GM21390 (cell line): Measurements from ENCODE around the gene MBD6.
"Not testable (repeated sequence)": the region's sequence is repeated elsewhere in the genome, so short reads cannot be mapped to it uniquely, and the experiment has no call there.

Experiments used
- ATAC-seq: cut with Tn5 transposase; IDR thresholded peaks from one replicate; pipeline ENCODE4 v1.9.1; 2021; ENCODE audit not compliant: unreplicated experiment

The MBD6 gene

DNA sequence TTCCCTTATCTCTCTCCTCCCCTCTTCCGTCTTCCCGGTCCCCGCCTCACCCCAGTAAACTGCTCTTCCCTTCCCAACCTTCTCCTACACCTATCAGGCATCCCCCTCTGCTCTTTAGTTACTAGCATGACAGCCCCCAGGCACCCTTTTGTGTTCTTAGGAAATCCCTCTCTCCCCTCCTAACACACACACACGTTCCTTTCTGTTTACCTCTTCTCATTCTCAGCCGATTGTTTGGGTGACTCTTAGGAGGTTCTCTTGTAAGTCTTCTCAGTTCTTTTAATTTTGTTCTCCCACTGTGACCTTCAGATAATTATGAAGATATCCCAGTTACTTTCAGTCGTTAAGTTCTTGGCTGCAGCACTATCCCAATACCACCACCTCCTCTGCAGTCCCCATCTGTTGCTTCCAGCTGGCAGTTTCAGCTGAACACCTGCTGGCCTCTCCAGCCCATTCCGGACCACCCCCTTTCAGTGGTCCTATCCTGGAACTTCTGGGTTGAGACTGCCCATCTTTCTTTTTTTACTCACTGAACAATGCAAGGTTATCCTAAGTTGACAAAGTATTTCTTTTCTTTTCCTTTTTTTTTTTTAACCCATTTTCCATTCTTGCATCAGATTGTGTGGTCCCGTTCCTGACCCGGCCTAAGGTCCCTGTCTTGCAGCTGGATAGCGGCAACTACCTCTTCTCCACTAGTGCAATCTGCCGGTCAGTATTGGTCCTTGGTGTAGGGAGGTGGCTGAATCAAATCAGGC lies 34.0 kb upstream of the MBD6 start:
- ATAC-seq = no peak

GRCh38 chr12:57489157-57489641 lies 33.4 kb upstream of the MBD6 start:
- ATAC-seq = no peak

DNA sequence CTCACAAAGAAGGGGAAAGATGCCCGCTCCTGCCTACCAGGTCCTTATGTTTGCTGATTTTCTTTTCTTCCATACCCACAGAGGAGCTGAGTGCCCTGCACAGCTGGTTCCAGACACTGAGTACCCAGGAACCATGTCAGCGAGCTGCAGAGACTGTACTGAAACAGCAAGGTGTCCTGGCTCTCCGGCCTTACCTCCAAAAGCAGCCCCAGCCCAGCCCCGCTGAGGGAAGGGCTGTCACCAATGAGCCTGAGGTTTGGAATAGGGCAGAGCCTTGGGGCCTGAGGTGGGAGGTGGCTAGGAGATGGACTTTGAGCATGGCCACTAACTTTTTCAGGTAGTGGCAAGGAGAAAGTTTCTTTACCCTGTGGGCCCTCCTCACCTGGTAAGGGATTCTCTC lies 32.5 kb upstream of the MBD6 start:
- ATAC-seq = no peak

DNA sequence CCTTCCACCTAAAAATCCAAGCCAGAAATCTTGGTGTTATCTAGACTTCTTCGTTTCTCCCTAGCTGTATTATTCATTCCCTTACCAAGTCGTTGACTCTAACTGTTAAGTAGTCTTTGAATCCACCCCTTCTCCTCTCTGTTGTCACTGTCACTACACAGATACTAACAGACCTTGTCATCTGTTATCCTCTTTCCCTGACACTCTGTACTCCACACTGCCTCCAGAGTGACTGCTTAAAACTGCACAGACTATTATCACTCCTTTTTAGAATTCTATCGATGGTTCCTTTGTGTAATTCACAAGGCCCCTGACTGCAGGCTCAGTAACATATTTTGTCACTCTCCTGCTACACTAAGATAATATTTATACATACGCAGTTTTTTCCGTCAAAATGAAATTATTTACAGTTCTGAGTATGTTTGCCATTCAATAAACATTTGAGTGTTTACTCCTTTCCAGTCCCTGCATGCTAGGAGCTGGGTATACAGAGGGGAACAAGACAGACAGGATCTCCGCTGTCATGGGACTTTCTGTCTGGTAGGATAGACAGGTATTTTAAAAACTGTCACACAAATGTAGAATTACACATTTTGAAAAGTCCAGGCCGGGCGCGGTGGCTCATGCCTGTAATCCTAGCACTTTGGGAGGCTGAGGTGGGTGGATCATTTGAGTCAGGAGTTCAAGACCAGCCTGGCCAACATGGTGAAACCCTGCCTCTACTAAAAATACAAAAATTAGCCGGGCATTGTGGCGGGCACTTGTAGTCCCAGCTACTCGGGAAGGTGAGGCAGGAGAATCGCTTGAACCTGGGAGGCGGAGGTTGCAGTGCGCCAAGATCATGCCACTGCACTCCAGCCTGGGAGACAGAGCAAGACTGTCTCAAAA lies 31.0 kb upstream of the MBD6 start:
- no peak for ATAC-seq

- not testable (repeated sequence) for ATAC-seq
Observed at GRCh38 chr12:57495051-57495701, 27.4 kb upstream of the MBD6 start.

DNA sequence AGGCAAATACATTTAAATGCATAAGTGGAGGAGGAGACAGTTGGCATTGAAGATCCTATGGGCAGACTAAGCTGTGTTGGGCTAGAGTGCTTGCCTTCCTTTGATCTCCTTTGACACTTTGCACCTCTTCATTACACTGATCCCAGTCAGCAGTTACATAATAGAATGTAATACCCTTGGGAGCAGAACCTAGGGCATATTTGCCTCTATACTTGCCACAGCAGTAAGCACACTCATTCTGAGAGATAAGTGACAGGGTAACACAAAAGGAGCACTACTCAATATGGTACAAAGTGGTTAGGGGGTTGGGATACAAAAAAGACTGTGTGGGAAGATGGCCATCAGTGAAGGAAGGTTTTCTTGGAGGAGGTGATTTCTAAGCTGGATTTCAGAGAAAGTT lies 25.8 kb upstream of the MBD6 start:
- ATAC-seq = no peak

- no peak for ATAC-seq
Observed at GRCh38 chr12:57497223-57498131, 25.1 kb upstream of the MBD6 start.

DNA sequence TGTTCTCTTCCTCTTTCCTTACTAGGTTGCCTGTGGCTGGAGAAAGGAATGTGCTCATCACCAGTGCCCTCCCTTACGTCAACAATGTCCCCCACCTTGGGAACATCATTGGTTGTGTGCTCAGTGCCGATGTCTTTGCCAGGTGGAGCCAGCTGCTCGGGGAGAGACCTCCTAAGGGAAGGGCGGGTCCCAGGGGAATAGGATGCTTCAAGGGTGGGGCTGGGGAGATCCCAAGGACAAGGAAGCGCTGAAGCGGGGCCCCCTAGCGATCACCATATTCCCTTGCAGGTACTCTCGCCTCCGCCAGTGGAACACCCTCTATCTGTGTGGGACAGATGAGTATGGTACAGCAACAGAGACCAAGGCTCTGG lies 24.5 kb upstream of the MBD6 start:
- no peak for ATAC-seq

DNA sequence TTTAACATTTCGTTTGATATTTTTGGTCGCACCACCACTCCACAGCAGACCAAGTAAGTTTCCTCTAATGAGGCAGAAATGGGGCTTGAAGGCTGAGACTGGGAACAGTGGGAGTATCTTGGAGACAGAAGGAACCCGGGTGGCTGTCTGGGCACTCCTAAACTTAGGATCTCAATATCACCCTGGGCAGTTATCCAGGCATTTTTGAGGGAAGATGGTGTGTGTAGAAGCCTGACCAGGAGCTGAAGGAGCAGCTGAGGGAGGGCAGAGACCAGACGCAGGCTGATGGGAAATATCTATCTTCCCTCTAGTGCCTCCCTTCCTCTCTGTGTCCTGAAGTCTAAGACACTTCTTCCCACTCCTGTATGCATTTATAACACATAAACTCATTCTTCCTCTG lies 24.1 kb upstream of the MBD6 start:
- no peak for ATAC-seq

- ATAC-seq = no peak
Observed at GRCh38 chr12:57500213-57500612, 22.4 kb upstream of the MBD6 start.

DNA sequence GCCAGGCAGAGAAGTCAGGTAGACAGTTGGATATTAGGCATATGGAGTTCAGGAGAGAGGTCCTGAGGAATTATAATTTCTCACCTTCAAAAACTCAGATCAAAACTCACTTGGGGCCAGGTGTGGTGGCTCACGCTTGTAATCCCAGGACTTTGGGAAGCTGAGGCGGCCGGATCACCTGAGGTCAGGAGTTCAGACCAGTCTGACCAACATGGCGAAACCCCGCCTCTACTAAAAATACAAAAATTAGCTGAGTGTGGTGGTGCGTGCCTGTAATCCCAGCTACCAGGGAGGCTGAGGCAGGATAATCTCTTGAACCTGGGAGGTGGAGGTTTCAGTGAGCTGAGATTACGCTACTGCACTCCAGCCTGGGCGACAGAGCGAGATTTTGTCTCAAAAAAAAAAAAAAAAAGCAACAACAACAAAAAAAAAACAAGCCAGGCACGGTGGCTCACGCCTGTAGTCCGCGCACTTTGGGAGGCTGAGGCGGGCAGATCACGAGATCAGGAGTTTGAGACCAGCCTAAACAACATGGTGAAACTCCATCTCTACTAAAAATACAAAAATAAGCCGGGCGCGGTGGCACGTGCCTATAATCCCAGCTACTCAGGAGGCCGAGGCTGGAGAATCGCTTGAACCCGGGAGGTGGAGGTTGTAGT lies 20.2 kb upstream of the MBD6 start:
- ATAC-seq = not testable (repeated sequence)

- ATAC-seq = not testable (repeated sequence)
Observed at GRCh38 chr12:57506541-57506940, 16.1 kb upstream of the MBD6 start.

DNA sequence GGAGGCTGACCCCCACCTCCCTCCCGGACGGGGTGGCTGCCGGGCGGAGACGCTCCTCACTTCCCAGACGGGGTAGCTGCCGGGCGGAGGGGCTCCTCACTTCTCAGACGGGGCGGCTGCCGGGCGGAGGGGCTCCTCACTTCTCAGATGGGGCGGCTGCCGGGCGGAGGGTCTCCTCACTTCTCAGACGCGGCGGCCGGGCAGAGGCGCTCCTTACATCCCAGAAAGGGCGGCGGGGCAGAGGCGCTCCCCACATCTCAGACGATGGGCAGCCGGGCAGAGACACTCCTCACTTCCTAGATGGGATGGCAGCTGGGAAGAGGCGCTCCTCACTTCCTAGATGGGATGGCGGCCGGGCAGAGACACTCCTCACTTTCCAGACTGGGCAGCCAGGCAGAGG lies 14.8 kb upstream of the MBD6 start:
- ATAC-seq = not testable (repeated sequence)

GRCh38 chr12:57511161-57511560 lies 11.5 kb upstream of the MBD6 start:
- no peak for ATAC-seq

GRCh38 chr12:57511588-57512325 lies 10.9 kb upstream of the MBD6 start:
- no peak for ATAC-seq

GRCh38 chr12:57512665-57513064 lies 10.0 kb upstream of the MBD6 start:
- ATAC-seq = no peak

DNA sequence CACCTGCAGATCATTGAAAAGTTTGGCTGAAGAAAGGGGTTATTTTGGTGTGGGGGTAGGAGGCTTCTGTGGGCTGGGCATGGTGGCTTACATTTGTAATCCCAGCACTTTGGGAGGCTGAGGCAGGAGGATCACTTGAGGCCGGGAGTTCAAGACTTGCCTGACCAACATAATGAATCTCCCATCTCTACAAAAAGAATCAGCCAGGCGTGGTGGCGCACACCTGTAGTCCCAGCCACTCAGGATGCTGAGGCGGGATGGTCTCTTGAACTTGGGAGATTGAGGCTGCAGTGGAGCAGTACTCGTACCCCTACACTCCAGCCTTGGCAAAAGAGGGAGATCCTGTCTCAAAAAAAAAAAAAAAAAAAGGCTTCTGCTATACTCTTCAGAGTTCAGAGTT lies 9.4 kb upstream of the MBD6 start:
- no peak for ATAC-seq

- not testable (repeated sequence) for ATAC-seq
Observed at GRCh38 chr12:57513677-57514076, 8.9 kb upstream of the MBD6 start.

DNA sequence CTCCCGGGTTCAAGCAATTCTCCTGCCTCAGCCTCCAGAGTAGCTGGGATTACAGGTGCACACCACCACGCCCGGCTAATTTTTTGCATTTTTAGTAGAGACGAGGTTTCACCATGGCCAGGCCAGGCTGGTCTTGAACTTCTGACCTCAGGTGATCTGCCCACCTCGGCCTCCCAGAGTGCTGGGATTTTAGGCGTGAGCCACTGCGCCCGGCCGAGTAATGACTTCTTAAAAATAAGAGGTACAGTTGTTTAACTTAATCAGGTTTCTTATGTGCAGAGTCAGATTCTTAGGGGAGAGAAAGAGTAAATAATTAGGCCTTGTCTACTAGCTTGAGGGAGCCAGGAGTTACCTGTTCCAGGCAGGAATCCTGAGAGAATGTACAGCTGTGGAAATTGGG lies 8.4 kb upstream of the MBD6 start:
- not testable (repeated sequence) for ATAC-seq
